GM12891 (cell line): Measurements from ENCODE around the gene RAB3B.
A peak's percentile ranks its signal among the peaks of the same experiment; 100 is the strongest.

Experiments
- PAX5 ChIP-seq: IDR thresholded peaks from 2 replicates; pipeline ENCODE4 v1.6.1; 2011; ENCODE audit warnings: low read length, moderate library complexity, mild to moderate bottlenecking; ENCODE audit not compliant: insufficient read depth, severe bottlenecking
- POLR2A ChIP-seq: IDR thresholded peaks from 2 replicates; pipeline ENCODE4 v1.6.1; 2011; ENCODE audit warnings: low read depth, low read length, control low read depth
- POLR2AphosphoS5 ChIP-seq: IDR thresholded peaks from 2 replicates; pipeline ENCODE4 v1.6.1; 2011; ENCODE audit warnings: low read depth, low read length, control low read depth
- POU2F2 ChIP-seq: IDR thresholded peaks from 2 replicates; pipeline ENCODE4 v1.6.1; 2011; ENCODE audit warnings: low read depth, mild to moderate bottlenecking, control low read depth, low read length, moderate library complexity
- SPI1 ChIP-seq: IDR thresholded peaks from 2 replicates; pipeline ENCODE4 v1.6.1; 2011; ENCODE audit warnings: low read depth, low read length, control low read depth
- TAF1 ChIP-seq: IDR thresholded peaks from 2 replicates; pipeline ENCODE4 v1.6.1; 2011; ENCODE audit warnings: low read depth, low read length, control low read depth

DNA sequence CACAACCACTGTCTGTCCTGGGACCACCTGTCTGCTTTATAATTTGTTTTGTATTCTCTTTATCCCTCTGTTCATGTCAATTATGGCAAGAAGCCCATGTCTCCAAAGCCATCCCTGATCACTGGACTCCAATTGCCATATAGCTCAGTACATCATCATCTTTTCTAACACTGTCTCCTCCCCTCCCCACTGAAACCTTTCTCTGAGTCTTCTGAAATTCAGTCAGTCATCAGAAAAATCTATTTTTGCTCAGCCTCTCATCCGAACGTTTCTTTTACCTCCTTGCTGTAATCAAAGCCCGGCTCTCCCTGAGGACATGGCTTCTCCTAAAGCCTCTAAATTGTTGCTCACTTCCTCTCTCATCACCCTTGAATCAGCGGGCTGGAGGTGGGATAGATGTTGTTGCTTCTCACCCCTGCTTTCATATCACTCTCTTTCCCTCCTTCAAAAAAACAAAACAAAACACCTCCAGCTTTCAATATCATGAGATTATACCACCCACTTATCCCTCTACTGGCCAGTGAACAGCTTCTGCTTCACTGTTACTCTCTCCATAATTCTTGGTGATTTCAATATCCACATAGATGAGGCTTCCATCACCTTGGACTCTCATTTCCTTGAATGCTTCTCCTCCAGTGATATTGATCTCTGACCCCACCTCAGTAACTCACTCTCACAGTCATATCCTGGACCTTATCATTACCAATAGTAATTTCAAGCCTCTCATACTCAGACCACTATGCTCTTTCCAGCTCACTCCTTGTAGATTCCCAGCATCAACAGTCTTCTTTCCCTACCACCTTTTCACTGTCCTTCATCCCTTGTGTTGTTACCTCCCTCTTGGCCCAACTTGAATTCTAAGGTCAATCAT is 27.8 kb downstream of the RAB3B start:
- TF ChIP-seq POLR2A (no peak), POLR2AphosphoS5 (no peak), SPI1 (peak; percentile 67), TAF1 (no peak), POU2F2 (no peak), PAX5 (no peak)
